Measurements from ENCODE around the gene PDE5A. TPM values are rescaled to one million over a fixed set of nuclear protein-coding genes. Genes with fewer than 3 reads are reported as not detected.
"Not testable (repeated sequence)": the region's sequence is repeated elsewhere in the genome, so short reads cannot be mapped to it uniquely, and the experiment has no call there.

Gene PDE5A
- total and polyA plus RNA-seq, 12 donors: 6.7 to 23.2 (median 14.2) TPM

GRCh38 chr4:119665752-119666151 is 37.1 kb upstream of the PDE5A start:
- intact Hi-C loops (cut with DNase I): no loop called here
- Histone ChIP-seq H3K4me1 (replicated peaks in 1 of 2) (peaks cover 0 to 4% of the 10 kb centered on the region in 2 donors), H3K36me3 (replicated peaks in 1 of 2) (no peaks in the 10 kb centered on the region), H3K27me3 (no peaks in the 10 kb centered on the region), H3K9me3 (replicated peaks in 1 of 3) (no peaks in the 10 kb centered on the region), H3K27ac (no peak overlapping the region), H3K4me3 (no peak overlapping the region)
- no peak for TF ChIP-seq POLR2A (IDR thresholded peaks at IDR 0.05)
- TF ChIP-seq, protein P1, sequence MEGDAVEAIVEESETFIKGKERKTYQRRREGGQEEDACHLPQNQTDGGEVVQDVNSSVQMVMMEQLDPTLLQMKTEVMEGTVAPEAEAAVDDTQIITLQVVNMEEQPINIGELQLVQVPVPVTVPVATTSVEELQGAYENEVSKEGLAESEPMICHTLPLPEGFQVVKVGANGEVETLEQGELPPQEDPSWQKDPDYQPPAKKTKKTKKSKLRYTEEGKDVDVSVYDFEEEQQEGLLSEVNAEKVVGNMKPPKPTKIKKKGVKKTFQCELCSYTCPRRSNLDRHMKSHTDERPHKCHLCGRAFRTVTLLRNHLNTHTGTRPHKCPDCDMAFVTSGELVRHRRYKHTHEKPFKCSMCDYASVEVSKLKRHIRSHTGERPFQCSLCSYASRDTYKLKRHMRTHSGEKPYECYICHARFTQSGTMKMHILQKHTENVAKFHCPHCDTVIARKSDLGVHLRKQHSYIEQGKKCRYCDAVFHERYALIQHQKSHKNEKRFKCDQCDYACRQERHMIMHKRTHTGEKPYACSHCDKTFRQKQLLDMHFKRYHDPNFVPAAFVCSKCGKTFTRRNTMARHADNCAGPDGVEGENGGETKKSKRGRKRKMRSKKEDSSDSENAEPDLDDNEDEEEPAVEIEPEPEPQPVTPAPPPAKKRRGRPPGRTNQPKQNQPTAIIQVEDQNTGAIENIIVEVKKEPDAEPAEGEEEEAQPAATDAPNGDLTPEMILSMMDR (IDR thresholded peaks at IDR 0.05): no peak
- 80 to 90% (median 84%) methylated on average over 2 of the region's 2 CpGs for WGBS, 4 donors
- DNase-seq: no peak

- intact Hi-C loops (cut with DNase I): no loop called here
These were observed 35.7 kb upstream of the PDE5A start for GRCh38 chr4:119664168-119664907.

DNA sequence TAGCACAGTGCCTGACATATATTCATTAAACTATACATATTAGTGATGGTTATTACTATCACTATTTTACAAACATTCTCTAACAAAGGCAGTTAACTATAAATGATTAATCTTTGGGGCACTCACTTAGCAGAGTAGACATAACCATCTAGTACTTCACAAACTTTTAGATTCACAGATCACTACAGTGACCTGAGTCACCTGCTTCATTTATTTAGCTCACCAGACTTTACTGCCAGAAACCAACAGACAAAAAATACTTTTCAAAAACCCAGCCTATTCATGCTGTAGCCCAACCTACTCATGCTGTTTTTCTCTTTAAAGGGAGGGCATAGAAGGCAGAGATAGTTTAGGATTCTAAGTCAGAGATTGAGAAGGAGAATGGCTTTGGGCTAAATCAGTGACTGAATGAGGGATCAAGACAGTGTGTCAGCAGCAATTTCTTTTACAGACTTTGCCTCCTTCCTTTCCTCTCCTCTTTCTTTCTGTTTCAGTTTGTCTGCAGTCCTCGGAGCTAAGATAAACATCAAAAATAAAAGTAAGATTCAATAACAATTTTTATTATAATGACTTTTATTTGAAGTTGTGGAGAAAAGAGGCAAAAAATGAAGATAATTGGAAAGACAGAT is 34.7 kb upstream of the PDE5A start:
- H3K4me1 ChIP-seq (replicated peaks in 1 of 2): peaks cover 0 to 4% of the 10 kb centered on the region in 2 donors
- H3K36me3 ChIP-seq (replicated peaks in 1 of 2): no peaks in the 10 kb centered on the region
- H3K27me3 ChIP-seq: no peaks in the 10 kb centered on the region
- peak overlapping the region in 1 of 4 donors; percentile 37 for H3K4me3 ChIP-seq
- TF ChIP-seq, protein P1 (IDR thresholded peaks at IDR 0.05): no peak
- TF ChIP-seq POLR2A (IDR thresholded peaks at IDR 0.05): no peak
- 20 to 34% (median 33%) methylated on average over 1 of the region's 1 CpG for WGBS, 4 donors
- DNase-seq: no peak
- intact Hi-C loops (cut with DNase I): no loop called here
- peak overlapping the region in 2 of 5 donors; percentile 13 for H3K27ac ChIP-seq
- H3K9me3 ChIP-seq (replicated peaks in 1 of 3): no peaks in the 10 kb centered on the region

More at GRCh38 chr4:119664168-119664907, 35.7 kb upstream of the PDE5A start:
- Histone ChIP-seq H3K9me3 (replicated peaks in 1 of 3) (no peaks in the 10 kb centered on the region), H3K27ac (no peak overlapping the region), H3K4me3 (peak overlapping the region in 1 of 4 donors; percentile 37), H3K27me3 (no peaks in the 10 kb centered on the region), H3K4me1 (replicated peaks in 1 of 2) (peaks cover 0 to 4% of the 10 kb centered on the region in 2 donors), H3K36me3 (replicated peaks in 1 of 2) (no peaks in the 10 kb centered on the region)
- WGBS, 4 donors: 64 to 71% (median 66%) methylated on average over 3 of the region's 3 CpGs
- TF ChIP-seq POLR2A (IDR thresholded peaks at IDR 0.05): no peak
- TF ChIP-seq, protein P1 (IDR thresholded peaks at IDR 0.05): no peak
- DNase-seq: no peak

DNA sequence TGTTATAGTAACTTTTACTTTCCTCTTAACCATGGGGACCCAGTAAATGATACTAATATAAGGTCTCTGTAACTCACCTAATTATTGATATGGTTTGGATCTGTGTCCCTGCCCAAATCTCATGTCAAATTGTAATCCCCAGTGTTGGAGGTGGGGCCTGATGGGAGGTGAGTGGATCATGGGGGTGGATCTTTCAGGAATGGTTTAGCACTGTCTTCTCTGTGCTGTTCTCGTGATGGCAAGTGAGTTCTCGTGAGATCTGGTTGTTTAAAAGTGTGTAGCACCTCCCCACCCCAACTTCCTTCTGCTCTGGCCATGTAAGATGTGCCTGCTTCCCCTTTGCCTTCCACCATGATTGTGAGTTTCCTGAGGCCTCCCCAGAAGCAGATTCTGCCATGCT is 34.0 kb upstream of the PDE5A start:
- intact Hi-C loops (cut with DNase I); H3K9me3 ChIP-seq (replicated peaks in 1 of 3); H3K27me3 ChIP-seq; H3K4me3 ChIP-seq; DNase-seq; H3K4me1 ChIP-seq (replicated peaks in 1 of 2); H3K36me3 ChIP-seq (replicated peaks in 1 of 2): not testable (repeated sequence)
- 62 to 78% (median 75%) methylated on average over 2 of the region's 2 CpGs for WGBS, 4 donors
- H3K27ac ChIP-seq: peak overlapping the region in 1 of 5 donors; percentile 13

All from adrenal gland (tissue), 12 donors.